ENCODE data around the gene ANXA8L1. TPM values are rescaled to one million over a fixed set of nuclear protein-coding genes. Genes with fewer than 3 reads are reported as not detected.
"Not testable (repeated sequence)": the region's sequence is repeated elsewhere in the genome, so short reads cannot be mapped to it uniquely, and the experiment has no call there.

Gene ANXA8L1
- total RNA-seq, 1 experiment from 2014 or later, result 17.4 TPM

DNA sequence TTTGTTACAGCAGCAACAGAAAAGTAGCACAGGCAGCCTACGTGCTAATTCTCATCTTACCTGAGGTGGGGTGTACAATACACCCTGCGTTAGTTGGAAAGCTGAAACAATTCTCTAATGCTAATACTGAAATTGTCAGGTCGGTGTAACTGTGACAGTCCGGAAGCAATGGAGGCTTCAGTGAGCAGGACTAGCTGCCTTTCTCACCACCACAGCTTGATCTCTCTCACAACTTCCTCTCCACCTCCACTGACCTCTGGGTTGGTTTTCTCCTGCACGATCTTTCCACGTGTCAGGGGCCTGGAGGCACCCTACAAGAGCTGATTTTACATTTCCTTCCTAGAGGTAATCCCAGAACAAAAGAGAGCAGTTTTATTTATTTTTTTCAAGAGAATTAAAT lies 39.7 kb downstream of the ANXA8L1 start:
- H3K4me3 ChIP-seq (ENCODE audit: low read depth, low read length); H3K4me1 Mint-ChIP-seq (ENCODE audit: low read depth, unreplicated experiment); H3K9me3 Mint-ChIP-seq (ENCODE audit: unreplicated experiment); intact Hi-C loops (cut with micrococcal nuclease; ENCODE audit: unreplicated experiment); H3K4me1 ChIP-seq; H3K36me3 Mint-ChIP-seq (ENCODE audit: insufficient read depth, unreplicated experiment); H3K27me3 Mint-ChIP-seq (ENCODE audit: insufficient read depth, unreplicated experiment); H3K4me3 Mint-ChIP-seq (ENCODE audit: unreplicated experiment); DNase-seq; H3K9me3 ChIP-seq; POLR2A ChIA-PET; H3K27me3 ChIP-seq (replicated peaks; ENCODE audit: control insufficient read depth, insufficient read depth, low read length); CTCF ChIA-PET; H3K27ac Mint-ChIP-seq (ENCODE audit: unreplicated experiment); BruUV-seq (replicated peaks); H3K36me3 ChIP-seq (ENCODE audit: control insufficient read depth, insufficient read depth, low read length): not testable (repeated sequence)

GRCh38 chr10:46418283-46418682 lies 42.7 kb downstream of the ANXA8L1 start:
- POLR2A ChIA-PET; BruUV-seq (replicated peaks); H3K9me3 Mint-ChIP-seq (ENCODE audit: unreplicated experiment); H3K27me3 ChIP-seq (replicated peaks; ENCODE audit: control insufficient read depth, insufficient read depth, low read length); CTCF ChIA-PET; DNase-seq; H3K4me1 ChIP-seq; H3K4me3 ChIP-seq (ENCODE audit: low read depth, low read length); H3K9me3 ChIP-seq; intact Hi-C loops (cut with micrococcal nuclease; ENCODE audit: unreplicated experiment); H3K4me1 Mint-ChIP-seq (ENCODE audit: low read depth, unreplicated experiment); H3K27me3 Mint-ChIP-seq (ENCODE audit: insufficient read depth, unreplicated experiment); H3K4me3 Mint-ChIP-seq (ENCODE audit: unreplicated experiment); H3K27ac Mint-ChIP-seq (ENCODE audit: unreplicated experiment); H3K36me3 Mint-ChIP-seq (ENCODE audit: insufficient read depth, unreplicated experiment); H3K36me3 ChIP-seq (ENCODE audit: control insufficient read depth, insufficient read depth, low read length): not testable (repeated sequence)

DNA sequence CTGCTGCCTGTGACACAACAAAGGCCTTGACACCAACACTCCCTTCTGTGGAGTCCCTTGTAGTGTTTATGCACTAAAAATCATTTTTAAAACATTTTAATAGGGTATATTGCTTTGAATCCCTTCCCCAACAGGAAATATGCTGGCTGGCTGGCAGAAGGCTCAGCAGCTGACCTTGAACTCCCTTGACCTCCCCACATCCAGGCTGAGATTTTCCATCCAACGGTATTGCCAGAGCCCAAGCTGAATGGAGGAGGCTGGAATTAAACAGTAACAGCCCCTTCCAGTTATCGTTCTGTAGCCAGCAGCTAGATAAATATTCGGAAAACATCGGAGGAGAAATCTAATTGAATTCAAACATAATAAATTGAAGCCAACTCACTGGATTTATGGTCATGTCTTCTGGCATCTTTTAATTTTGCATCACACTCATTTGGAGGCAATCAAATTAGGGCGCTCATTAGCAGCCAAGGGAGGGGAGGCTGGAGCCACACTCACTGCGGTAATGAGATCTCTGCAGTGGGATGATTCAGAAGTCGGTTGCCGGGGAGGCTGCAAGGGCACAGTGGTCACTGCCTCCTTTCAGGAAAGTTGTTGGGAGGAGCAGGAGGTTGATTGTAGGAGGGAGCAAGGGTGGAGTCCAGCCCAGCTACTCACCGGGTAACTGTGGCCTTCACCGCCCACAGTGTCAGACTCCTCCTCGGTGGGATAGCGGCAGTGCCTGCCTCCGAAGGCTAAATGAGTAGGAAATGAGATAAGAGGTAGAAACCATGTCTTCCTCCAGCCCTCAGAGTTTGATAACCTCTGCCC lies 44.2 kb downstream of the ANXA8L1 start:
- H3K36me3 ChIP-seq (ENCODE audit: control insufficient read depth, insufficient read depth, low read length); H3K4me3 ChIP-seq (ENCODE audit: low read depth, low read length); H3K9me3 Mint-ChIP-seq (ENCODE audit: unreplicated experiment); H3K36me3 Mint-ChIP-seq (ENCODE audit: insufficient read depth, unreplicated experiment); BruUV-seq (replicated peaks); H3K4me1 Mint-ChIP-seq (ENCODE audit: low read depth, unreplicated experiment); intact Hi-C loops (cut with micrococcal nuclease; ENCODE audit: unreplicated experiment); H3K27ac Mint-ChIP-seq (ENCODE audit: unreplicated experiment); DNase-seq; H3K27me3 Mint-ChIP-seq (ENCODE audit: insufficient read depth, unreplicated experiment); H3K9me3 ChIP-seq; H3K27me3 ChIP-seq (replicated peaks; ENCODE audit: control insufficient read depth, insufficient read depth, low read length); POLR2A ChIA-PET; CTCF ChIA-PET; H3K4me1 ChIP-seq; H3K4me3 Mint-ChIP-seq (ENCODE audit: unreplicated experiment): not testable (repeated sequence)

GRCh38 chr10:46423550-46423949 lies 48.0 kb downstream of the ANXA8L1 start:
- H3K27me3 ChIP-seq (replicated peaks; ENCODE audit: control insufficient read depth, insufficient read depth, low read length); H3K27ac Mint-ChIP-seq (ENCODE audit: unreplicated experiment); H3K36me3 ChIP-seq (ENCODE audit: control insufficient read depth, insufficient read depth, low read length); H3K4me3 Mint-ChIP-seq (ENCODE audit: unreplicated experiment); POLR2A ChIA-PET; BruUV-seq (replicated peaks); DNase-seq; H3K4me1 Mint-ChIP-seq (ENCODE audit: low read depth, unreplicated experiment); H3K9me3 ChIP-seq; H3K4me3 ChIP-seq (ENCODE audit: low read depth, low read length); intact Hi-C loops (cut with micrococcal nuclease; ENCODE audit: unreplicated experiment); H3K27me3 Mint-ChIP-seq (ENCODE audit: insufficient read depth, unreplicated experiment); H3K9me3 Mint-ChIP-seq (ENCODE audit: unreplicated experiment); H3K36me3 Mint-ChIP-seq (ENCODE audit: insufficient read depth, unreplicated experiment); H3K4me1 ChIP-seq; CTCF ChIA-PET: not testable (repeated sequence)

GRCh38 chr10:46440942-46441341 lies 65.4 kb downstream of the ANXA8L1 start:
- H3K4me1 ChIP-seq; H3K4me3 Mint-ChIP-seq (ENCODE audit: unreplicated experiment); H3K9me3 Mint-ChIP-seq (ENCODE audit: unreplicated experiment); POLR2A ChIA-PET; H3K36me3 ChIP-seq (ENCODE audit: control insufficient read depth, insufficient read depth, low read length); H3K27ac Mint-ChIP-seq (ENCODE audit: unreplicated experiment); CTCF ChIA-PET; intact Hi-C loops (cut with micrococcal nuclease; ENCODE audit: unreplicated experiment); H3K27me3 Mint-ChIP-seq (ENCODE audit: insufficient read depth, unreplicated experiment); H3K27me3 ChIP-seq (replicated peaks; ENCODE audit: control insufficient read depth, insufficient read depth, low read length); H3K4me3 ChIP-seq (ENCODE audit: low read depth, low read length); H3K9me3 ChIP-seq; BruUV-seq (replicated peaks); DNase-seq; H3K36me3 Mint-ChIP-seq (ENCODE audit: insufficient read depth, unreplicated experiment); H3K4me1 Mint-ChIP-seq (ENCODE audit: low read depth, unreplicated experiment): not testable (repeated sequence)

Other genes with a start within 250 kb of the ANXA8L1 start
- not detected in 2 replicates for gene ANTXRL, start 88.8 kb upstream of the ANXA8L1 start, total RNA-seq (2022)
- 0.23 and 0.56 TPM in 2 replicates for gene NPY4R, start 90.2 kb downstream of the ANXA8L1 start, total RNA-seq (2022)
- 3.0 and 3.7 TPM in 2 replicates for gene GPRIN2, start 180.9 kb downstream of the ANXA8L1 start, total RNA-seq (2022)
- 0.43 and 0.60 TPM in 2 replicates for gene SYT15, start 203.4 kb downstream of the ANXA8L1 start, total RNA-seq (2022)